ENCODE measurements around the gene SPRYD7. TPM values are rescaled to one million over a fixed set of nuclear protein-coding genes. Genes with fewer than 3 reads are reported as not detected.

SPRYD7 gene
- total and polyA plus RNA-seq, 2 of the 8 experiments (the other 6 are each of a cell fraction or from before 2014, with no cell fraction given) = 1.1 to 3.1 TPM

DNA sequence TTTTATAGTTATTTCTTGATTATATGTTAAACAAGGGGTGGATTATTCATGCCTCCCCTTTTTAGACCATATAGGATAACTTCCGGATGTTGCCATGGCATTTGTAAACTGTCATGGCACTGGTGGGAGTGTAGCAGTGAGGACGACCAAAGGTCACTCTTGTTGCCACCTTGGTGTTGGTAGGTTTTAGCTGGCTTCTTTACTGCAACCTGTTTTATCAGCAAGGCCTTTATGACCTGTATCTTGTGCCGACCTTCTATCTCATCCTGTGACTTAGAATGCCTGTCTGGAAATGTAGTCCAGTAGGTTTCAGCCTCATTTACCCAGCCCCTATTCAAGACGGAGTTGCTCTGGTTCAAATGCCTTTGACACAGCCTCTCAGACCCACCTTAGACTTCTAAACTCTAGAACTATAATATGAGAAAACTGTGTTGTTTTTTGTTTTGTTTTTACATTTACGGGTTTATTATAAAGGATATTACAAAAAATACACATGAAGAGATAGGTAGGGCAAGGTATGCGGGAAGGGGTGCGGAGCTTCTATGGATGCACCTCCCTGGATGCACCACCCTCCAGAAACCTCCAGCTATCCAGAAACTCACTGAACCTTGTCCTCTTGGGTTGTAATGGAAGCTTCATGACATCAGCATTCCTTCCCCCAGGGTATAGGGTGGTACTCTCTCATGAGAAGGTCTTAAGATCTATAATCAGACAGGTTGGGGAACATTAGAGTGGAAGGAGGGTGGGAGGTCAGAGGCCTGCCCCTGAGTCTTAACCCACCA lies 15.8 kb upstream of the SPRYD7 start:
- FAIRE-seq (no peak), DNase-seq (ENCODE audit: low read depth in 1 of 2, low spot score in 2 of 2) (no peak)
- no peak overlapping the region for H2BK12ac ChIP-seq (ENCODE audit: low read depth, low read length)
- H3K23ac ChIP-seq (ENCODE audit: insufficient read length) = no peak overlapping the region
- no peak overlapping the region for H4K91ac ChIP-seq (replicated peaks; ENCODE audit: insufficient read length, low read length)
- CTCF ChIA-PET (ENCODE audit: partially characterized antibody) = interaction anchor here (1.8 to 2.5 kb wide), 2 partner anchors 24 to 82 kb away, joined by 5 to 11 read pairs; no protein-coding TSS in a partner anchor
- no peaks in the 10 kb centered on the region for H3K9me3 ChIP-seq (ENCODE audit: insufficient read depth in 2 of 2, low read depth in 1 of 2, low read length in 1 of 2)
- no peaks in the 10 kb centered on the region for H3K36me3 ChIP-seq (ENCODE audit: control insufficient read depth in 2 of 4, insufficient read depth in 4 of 4, low read length in 3 of 4)
- H3K79me2 ChIP-seq (ENCODE audit: control insufficient read depth in 1 of 2, insufficient read depth in 2 of 2, low read length in 2 of 2) = no peaks in the 10 kb centered on the region
- no peak overlapping the region for H3K4me3 ChIP-seq (ENCODE audit: extremely low read depth in 1 of 4, insufficient read depth in 2 of 4, low read depth in 3 of 4, low read length in 4 of 4)
- H4K8ac ChIP-seq (ENCODE audit: extremely low read depth, insufficient read depth, low read length) = no peak overlapping the region
- H2BK15ac ChIP-seq (ENCODE audit: low read length) = no peak overlapping the region
- no peaks in the 10 kb centered on the region for H4K20me1 ChIP-seq (replicated peaks in 1 of 2; ENCODE audit: control insufficient read depth in 1 of 2, insufficient read depth in 2 of 2, low read length in 2 of 2)
- no peak overlapping the region for H3K14ac ChIP-seq (ENCODE audit: insufficient read length)
- no peak overlapping the region for H2AFZ ChIP-seq (ENCODE audit: low read length)
- no peak overlapping the region for H3K27ac ChIP-seq (ENCODE audit: low read depth, low read length)
- no peaks in the 10 kb centered on the region for H3K79me1 ChIP-seq (ENCODE audit: low read depth, low read length)
- H2BK120ac ChIP-seq (replicated peaks; ENCODE audit: low read depth, low read length) = no peak overlapping the region
- no peak overlapping the region for H3K4ac ChIP-seq (replicated peaks; ENCODE audit: insufficient read length, low read depth, low read length)
- POLR2A ChIA-PET (ENCODE audit: partially characterized antibody) = no interaction called here
- H3K9ac ChIP-seq (replicated peaks in 1 of 4; ENCODE audit: extremely low read depth in 1 of 4, low read depth in 3 of 4, low read length in 3 of 4) = no peak overlapping the region
- peaks cover 0 to 3% (median 0%) of the 10 kb centered on the region in 4 experiments; a peak in 1 of 7 replicates for H3K4me1 ChIP-seq (replicated peaks in 1 of 4; ENCODE audit: control insufficient read depth in 3 of 4, insufficient read depth in 4 of 4, low read length in 3 of 4)
- H2AK5ac ChIP-seq (ENCODE audit: low read depth, low read length) = no peak overlapping the region
- no peak overlapping the region for H3K18ac ChIP-seq (ENCODE audit: extremely low read depth, low read length)
- H2BK5ac ChIP-seq (ENCODE audit: low read depth, low read length) = no peak overlapping the region
- no peak overlapping the region for H3K56ac ChIP-seq (replicated peaks; ENCODE audit: insufficient read length, low read depth, low read length)
- no peak overlapping the region for H2BK20ac ChIP-seq (ENCODE audit: low read length)
- H3K4me2 ChIP-seq (ENCODE audit: insufficient read depth in 1 of 2, low read depth in 2 of 2, low read length in 2 of 2) = no peak overlapping the region
- WGBS, 2 experiments (ENCODE audit: extremely low coverage in 1 of 2, insufficient coverage in 1 of 2, insufficient read length in 1 of 2, insufficient replicate concordance in 2 of 2, low coverage in 1 of 2, low lambda C conversion rate in 2 of 2, missing lambda C conversion rate in 1 of 2) = 86% methylated on average over 7 of the region's 7 CpGs; no CpG with 5 or more reads in 1 of the 2 experiments
- no peak overlapping the region for H4K5ac ChIP-seq (ENCODE audit: insufficient read length, low read depth, low read length)
- no peaks in the 10 kb centered on the region for H3K27me3 ChIP-seq (replicated peaks in 1 of 4; ENCODE audit: control insufficient read depth in 3 of 4, extremely low read depth in 1 of 4, insufficient read depth in 3 of 4, low read length in 3 of 4)
- H3K23me2 ChIP-seq (ENCODE audit: low read depth, low read length) = no peaks in the 10 kb centered on the region
- TF ChIP-seq NRF1 (IDR thresholded peaks at IDR 0.05; ENCODE audit: low read depth, low read length) (no peak), RXRA (IDR thresholded peaks at IDR 0.05; ENCODE audit: insufficient read depth, low read depth, low read length) (no peak), SP1 (IDR thresholded peaks at IDR 0.05; ENCODE audit: low read depth, low read length) (no peak), SP4 (IDR thresholded peaks at IDR 0.05; ENCODE audit: low read length) (no peak), CEBPB (IDR thresholded peaks at IDR 0.05; ENCODE audit: low read depth, low read length) (no peak), SAP30 (IDR thresholded peaks at IDR 0.05; ENCODE audit: insufficient read depth, insufficient replicate concordance, low read length) (no peak), SIRT6 (IDR thresholded peaks at IDR 0.05; ENCODE audit: low read length) (no peak), SUZ12 (IDR thresholded peaks at IDR 0.05; ENCODE audit: low read length) (no peak), TEAD4 (IDR thresholded peaks at IDR 0.05; ENCODE audit: low read depth, low read length) (no peak), KDM1A (IDR thresholded peaks at IDR 0.05; ENCODE audit: borderline replicate concordance, low read length) (no peak), JUN (IDR thresholded peaks at IDR 0.05; ENCODE audit: low read depth, low read length) (no peak), KDM5A (IDR thresholded peaks at IDR 0.05; ENCODE audit: low read length) (no peak)
- TF ChIP-seq, protein P1, sequence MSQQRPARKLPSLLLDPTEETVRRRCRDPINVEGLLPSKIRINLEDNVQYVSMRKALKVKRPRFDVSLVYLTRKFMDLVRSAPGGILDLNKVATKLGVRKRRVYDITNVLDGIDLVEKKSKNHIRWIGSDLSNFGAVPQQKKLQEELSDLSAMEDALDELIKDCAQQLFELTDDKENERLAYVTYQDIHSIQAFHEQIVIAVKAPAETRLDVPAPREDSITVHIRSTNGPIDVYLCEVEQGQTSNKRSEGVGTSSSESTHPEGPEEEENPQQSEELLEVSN (IDR thresholded peaks at IDR 0.05) = no peak

Data from H1 (cell line).